ENCODE results near the gene PANX2. TPM values are rescaled to one million over a fixed set of nuclear protein-coding genes. Genes with fewer than 3 reads are reported as not detected.
A peak's percentile ranks its signal among the peaks of the same experiment; 100 is the strongest.

PANX2 gene
- total and polyA plus RNA-seq, 9 of the 15 experiments (the other 6 are each of a cell fraction or from before 2014, with no cell fraction given) = 0.01 to 3.9 (median 0.67) TPM; not detected in 1

GRCh38 chr22:50146439-50147238 is 23.9 kb upstream of the PANX2 start (continued):
- TF ChIP-seq HMGXB4 (CRISPR knock-in tag; IDR thresholded peaks at IDR 0.05) (no peak), CREB5 (CRISPR knock-in tag; IDR thresholded peaks at IDR 0.05) (no peak), CBX2 (IDR thresholded peaks at IDR 0.05; ENCODE audit: insufficient read depth, low read length, poor library complexity, severe bottlenecking) (no peak), RAD21 (CRISPR knock-in tag; conservative IDR thresholded peaks at IDR 0.05 in 1 of 2, IDR thresholded peaks at IDR 0.05 in 1 of 2) (peak; percentile 50 to 76), SMAD3 (CRISPR knock-in tag; conservative IDR thresholded peaks at IDR 0.05) (no peak), NR2C2 (CRISPR knock-in tag; IDR thresholded peaks at IDR 0.05) (no peak), NR2C2 (tag; IDR thresholded peaks at IDR 0.05) (peak; percentile 73), MITF (IDR thresholded peaks at IDR 0.05) (no peak), HINFP (tag; conservative IDR thresholded peaks at IDR 0.05; ENCODE audit: low read depth) (no peak), ZNF639 (CRISPR knock-in tag; conservative IDR thresholded peaks at IDR 0.05 in 1 of 2, IDR thresholded peaks at IDR 0.05 in 1 of 2) (no peak), POU5F1 (IDR thresholded peaks at IDR 0.05; ENCODE audit: borderline replicate concordance, low read depth, low read length, partially characterized antibody) (no peak), RBM17 (IDR thresholded peaks at IDR 0.05; ENCODE audit: borderline replicate concordance, low read depth, low read length) (no peak), RBM34 (IDR thresholded peaks at IDR 0.05; ENCODE audit: borderline replicate concordance, insufficient read depth, low read length) (no peak), ATF3 (IDR thresholded peaks at IDR 0.05) (no peak), ATF3 (CRISPR knock-in tag; conservative IDR thresholded peaks at IDR 0.05) (no peak), ZBTB17 (CRISPR knock-in tag; IDR thresholded peaks at IDR 0.05) (no peak), KLF16 (IDR thresholded peaks at IDR 0.05) (0 out of 2 replicates have a peak, but pooled peaks have one; percentile 26)
